Stimulated activated CD4-positive, alpha-beta T cell treated with anti-CD3 and anti-CD28 coated beads, Interleukin-15, amount 100 ng/mL, for 1 hour (primary cell): Measurements from ENCODE around the gene RAMP3.
"Not testable (repeated sequence)": the region's sequence is repeated elsewhere in the genome, so short reads cannot be mapped to it uniquely, and the experiment has no call there.

Experiments
- DNase-seq, 2 donors: peaks; one replicate each; pipeline ENCODE4 v3.0.0-alpha.2; 2020; ENCODE audit warnings: low read depth in 1 of 2, low spot score in 1 of 2

The RAMP3 gene

DNA sequence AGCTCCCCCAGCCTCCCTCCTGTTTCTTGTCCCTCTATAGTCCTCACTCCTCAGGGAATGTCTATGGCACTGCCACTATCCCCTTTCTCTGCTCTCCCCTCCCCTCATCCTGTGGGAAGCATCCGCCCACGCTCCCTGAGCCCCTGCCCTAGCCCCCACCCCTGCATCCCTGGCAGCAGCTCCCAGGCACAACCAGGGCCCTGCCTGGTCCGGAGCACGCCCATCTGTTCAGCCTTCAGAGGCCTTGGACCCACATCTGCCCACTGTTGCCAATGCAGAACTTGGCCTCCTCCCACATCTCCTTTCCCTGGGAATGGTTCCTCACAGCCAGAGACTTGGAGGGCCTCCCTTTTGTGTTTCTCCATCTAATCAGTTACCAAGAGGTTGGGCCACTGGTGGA lies 25.7 kb upstream of the RAMP3 start:
- DNase-seq, result no peak

DNA sequence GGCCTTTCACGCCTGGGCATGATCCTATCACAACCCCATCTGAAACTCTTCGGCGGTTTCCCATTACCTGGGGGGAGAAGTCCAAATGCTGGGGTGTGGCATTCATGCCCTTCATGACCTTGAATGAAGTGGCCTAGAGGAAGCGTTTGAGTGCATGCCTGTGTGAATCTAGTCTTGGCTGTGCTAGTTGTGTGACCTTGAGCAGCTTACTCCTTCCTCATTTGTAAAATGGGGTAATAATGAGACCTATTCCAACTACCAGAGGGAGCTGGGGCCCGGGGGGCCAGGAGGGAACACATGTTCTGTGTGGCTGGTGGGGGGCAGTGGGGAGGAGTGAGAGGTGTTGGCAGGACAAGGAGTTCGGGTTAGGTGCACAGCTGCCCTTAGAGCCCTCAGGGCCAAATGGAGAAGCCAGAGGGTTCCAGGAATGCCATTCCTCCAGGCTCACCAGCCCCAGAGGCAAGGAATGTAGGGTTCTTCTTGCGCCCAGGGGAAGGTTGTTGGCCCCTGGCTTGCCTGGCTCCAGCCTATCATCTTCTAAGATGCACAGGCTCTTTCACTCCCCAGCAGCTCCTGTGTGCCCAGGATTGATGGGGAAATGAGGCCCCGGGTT lies 24.8 kb upstream of the RAMP3 start:
- DNase-seq, result no peak

DNA sequence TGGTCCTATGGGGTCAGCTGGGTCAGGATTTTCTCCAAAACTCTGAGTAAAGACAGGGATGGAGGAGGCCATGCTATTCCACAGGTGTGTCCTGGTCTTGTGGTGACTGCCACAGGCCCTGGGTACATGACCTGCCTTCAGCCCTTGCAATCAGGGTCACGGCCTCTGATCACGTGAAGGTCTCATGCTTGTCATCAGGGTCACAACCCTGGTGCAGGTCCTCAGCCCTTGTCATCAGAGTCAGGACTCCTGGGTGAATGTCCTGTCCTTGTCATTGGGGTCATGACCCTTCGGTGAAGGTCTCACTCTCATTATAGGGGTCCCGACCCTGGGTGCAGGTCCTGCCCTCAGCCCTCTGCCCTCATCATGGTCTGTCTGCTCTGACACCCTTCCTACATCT lies 24.2 kb upstream of the RAMP3 start:
- DNase-seq, result no peak

DNA sequence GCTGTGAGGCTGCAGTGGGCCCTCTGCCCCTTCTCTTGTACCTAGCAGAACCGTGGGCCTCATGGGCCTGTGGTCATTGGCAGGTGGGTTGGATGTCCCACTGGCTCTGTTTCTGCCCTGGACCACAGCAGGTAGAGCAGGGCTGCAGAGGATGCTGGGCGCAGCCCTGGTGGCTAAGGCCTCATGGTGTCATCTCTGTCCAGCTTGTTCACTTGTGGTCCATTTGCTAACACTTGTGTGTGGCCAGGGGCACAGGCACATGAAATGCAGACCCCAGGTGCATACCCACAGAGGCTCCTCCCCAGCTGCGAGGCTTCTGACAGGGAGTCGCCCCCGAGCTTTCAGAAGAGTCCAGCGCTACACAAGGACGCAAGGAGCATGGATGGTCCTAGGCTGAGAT lies 23.7 kb upstream of the RAMP3 start:
- no peak for DNase-seq

DNA sequence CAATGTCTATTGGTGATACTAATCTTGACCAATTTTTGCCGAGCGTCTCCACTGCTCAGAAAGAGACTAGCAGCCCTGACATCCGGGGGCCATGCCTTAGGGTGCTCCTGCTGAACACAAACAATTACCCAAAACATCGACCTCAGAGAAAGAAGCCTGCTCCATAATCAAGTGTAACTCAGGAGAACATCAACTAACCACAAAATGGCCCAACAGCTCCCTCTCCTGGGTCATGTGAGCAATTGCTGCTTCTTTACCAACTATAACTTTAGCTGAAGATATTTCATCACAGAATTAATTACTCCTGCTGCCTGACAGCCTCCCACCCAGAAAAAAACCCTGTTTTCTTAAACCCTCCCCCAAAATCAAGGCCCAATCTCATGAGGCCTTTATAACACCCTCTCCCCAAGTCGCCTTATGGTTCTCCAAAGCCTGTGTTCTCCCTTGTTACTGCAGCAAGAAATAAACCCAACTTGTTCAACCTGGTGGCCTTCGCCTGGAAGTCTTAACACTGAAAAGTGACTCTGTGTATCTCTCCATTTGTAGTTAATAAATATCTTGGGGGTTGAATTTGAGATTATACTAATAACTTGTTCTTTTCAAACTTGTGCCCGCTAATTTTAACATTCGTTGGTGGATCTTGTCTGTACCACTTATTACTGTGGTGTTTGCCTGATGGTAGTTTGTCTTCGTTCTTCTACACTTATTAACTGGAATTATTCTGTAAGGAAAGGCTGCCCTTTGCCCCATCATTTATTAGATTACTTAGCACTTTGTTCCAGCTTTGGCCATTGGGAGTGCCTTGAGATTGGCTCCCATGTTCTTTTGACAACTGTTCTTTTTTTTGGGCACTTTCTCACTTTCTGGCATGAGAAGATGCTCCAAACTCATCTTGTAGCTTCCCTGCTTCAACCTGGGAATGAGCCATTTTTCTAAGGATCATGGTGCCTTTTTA lies 21.2 kb upstream of the RAMP3 start:
- DNase-seq, result peak; percentile 31 to 39

DNA sequence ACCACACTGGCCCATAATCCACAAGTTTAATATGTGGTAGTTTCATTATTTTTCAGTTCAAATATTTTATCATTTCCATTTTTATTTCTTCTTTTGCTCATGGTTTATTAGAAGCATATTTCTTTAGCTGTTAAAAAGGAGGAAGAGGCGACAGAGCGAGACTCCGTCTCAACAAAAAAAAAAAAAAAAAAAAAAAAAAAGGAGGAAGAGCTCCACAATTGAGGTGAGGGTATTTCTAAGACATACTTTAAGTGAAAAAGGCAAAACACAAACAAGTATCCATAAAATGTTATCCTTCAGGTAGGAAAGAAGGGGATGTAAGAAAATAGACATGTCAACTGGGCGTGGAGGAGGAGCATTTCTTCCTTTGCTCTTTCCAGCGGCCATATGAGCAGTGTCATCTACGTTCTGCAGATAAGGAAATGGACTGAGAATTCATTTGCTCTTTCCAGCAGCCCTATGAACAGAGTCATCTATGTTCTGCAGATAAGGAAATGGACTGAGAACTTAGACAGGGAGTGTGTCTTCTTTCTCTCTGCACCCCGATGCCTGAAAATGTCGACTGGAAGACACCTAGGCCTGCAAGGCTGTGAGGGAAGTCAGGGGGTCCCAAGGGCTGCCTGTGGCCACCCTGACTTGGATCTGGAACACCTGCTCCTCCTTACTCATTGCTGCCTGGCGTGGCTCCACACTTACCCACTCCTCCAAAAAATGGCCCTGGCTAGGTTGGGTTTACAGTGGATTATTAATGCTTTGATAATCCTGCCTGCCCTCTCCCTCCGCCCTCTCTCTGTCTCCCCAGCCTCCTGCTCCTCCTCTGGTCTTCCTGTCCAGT lies 18.9 kb upstream of the RAMP3 start:
- no peak for DNase-seq

DNA sequence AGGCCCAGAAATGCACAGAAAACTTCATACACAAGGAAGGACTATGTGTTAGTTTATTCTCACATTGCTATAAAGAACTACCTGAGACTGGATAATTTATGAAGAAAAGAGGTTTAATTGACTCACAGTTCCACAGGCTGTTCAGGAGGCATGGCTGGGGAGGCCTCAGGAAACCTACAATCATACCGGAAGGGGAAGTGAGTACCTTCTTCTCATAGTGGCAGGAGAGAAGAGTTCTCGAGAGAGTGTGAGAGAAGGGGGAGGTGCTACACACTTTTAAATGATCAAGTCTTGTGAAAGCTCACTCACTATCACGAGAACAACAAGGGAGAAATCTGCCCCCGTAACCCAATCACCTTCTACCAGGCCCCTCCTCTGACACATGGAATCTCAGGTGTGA lies 16.8 kb upstream of the RAMP3 start:
- no peak for DNase-seq

DNA sequence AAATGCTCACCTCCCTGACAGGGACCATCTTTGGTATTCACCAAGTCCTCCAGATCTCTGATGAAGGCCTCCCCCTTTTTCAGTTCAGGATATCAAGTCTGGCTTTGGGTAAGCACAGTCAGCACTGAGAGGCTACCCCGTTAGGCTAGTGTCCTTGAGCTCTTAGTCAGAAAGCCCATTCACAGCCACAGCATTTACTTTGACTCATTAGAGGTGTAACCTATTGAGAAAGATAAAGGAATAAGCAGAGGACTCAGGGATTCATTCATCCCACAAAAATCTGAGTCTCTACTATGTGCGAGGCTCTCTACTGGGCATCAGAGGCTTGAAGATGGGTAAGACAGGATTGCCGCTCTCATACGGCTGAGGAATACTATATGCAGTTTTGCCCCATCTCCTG lies 14.0 kb upstream of the RAMP3 start:
- DNase-seq, result no peak

DNA sequence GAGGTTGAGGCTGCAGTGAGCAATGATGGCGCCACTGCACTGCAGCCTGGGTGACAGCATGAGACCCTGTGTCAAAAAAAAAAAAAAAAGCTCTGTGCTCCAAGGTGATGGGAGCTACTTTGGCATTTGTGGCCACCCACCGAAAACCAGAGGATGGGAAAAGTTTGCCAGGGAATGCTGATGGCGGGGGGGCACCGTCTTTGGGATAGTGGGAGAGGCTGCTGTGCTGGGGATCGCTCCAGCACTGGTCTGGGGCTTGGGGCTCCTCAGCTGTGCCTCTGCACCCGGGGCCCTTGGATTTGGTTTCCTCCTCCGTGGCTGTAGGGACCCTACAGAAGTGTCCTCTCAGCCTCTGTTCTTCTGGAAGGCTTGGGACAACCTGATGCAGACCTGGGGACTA lies 11.7 kb upstream of the RAMP3 start:
- no peak for DNase-seq

DNA sequence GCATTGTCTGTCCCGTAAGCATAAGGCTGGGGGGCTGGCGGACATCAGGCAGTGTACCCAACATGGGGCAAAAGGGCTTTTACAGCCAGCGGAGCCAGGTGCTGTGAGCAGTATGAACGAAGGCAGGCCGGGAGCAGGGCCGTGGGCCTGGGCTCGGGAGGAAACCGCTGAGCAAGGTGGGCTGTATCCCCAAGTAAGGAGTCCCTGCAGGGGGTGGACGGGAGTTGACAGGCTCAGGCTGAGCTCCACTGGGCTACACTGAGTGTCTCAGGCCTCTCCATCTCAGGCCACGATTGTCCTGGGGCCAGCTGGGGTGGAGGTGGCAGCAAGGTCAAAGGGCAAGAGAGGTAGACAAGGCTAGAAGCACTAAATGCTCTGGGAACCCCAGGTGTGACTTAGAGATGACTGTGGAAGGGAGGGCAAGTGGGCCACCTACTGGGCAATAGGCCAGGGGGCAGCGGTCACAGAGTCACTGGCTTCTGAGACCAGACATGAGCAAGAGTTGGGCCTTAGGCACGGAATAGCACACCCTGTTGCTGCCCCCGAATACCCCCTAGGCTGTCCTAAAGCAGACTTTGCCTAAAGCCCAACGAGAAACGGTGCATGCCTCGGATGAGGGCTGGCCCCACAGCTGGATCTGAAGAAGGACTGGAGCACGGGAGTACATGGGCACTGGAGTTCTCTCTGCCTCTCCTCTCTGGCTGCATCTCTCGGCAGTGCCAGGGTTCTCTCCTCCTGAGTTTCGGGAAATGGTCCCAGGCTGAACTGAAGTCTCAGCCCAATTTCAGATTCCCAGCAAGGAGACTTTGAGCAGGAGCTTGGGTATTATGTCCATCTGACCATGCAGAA lies 10.8 kb upstream of the RAMP3 start:
- no peak for DNase-seq

DNA sequence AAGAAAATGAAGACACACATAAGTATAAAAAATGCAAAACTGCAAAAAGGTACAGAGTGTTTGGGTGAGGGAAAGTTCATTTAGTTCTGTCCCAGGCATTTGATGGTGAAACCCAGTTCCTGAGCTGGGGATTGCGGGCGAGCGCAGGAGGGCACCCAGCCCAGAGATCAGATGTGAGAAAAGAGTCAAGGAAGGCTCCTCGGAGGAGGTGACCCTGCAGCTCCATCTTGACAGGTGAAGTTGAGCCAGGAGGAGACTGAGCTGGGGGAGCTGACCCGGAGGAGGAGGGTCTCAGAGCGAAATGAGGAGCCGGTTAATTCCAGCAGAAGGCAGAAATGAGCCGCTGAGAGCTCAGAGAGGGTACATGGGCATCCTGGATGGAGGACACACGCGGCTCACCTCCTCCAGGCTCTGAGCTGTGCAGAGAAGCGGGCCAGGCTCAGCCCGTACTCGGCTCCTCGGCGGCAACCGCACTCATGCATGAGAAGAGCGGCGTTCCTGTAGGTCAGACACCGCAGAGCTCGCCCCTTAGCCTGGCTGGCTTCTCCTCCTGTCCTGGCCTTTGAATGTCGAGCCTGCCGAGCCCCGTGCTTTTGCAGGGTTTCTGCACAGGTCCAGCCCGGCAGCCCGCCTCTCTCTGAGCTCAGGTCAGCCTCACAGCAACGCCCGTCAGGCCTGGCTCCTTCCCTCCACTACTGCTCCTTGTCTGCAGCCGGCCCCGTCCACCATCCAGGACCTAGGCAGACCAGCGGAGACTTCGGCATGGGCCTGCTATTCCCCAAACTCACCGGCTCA lies 9.5 kb upstream of the RAMP3 start:
- no peak for DNase-seq

DNA sequence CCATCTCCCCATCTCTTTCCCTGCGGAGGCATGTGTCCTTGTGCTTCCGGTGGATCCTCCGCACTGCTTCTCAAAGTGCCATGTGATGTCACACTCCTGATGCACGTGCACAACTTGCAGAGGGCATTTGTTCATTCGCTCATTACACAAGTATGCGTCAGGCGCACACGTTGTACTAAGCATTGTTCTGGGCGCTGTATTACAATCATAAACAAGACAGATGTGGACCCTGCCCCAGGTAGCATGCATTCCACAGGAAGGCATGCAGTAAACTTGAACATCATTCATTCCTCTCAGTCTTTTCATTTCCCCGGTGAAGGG lies 9.0 kb upstream of the RAMP3 start:
- no peak for DNase-seq

DNA sequence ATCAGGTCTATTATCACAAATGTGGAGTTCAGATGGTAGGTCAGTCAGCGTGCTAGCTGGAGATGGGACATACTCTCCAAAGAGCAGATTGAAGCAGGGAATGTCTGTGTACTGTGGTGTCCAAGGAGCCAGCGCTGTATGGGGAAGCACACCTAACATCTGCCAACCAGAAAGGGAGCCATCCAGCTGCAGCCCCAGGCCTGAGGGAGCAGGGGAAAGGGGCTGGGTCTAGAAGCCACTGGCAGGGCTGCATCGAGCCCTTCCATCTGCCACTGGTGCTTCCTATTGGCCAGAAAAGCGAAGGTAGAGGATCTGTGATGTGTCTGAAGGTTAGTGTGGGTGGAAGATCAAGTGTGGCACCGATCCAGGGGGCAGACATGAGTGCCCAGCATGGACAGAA lies 8.0 kb upstream of the RAMP3 start:
- no peak for DNase-seq

DNA sequence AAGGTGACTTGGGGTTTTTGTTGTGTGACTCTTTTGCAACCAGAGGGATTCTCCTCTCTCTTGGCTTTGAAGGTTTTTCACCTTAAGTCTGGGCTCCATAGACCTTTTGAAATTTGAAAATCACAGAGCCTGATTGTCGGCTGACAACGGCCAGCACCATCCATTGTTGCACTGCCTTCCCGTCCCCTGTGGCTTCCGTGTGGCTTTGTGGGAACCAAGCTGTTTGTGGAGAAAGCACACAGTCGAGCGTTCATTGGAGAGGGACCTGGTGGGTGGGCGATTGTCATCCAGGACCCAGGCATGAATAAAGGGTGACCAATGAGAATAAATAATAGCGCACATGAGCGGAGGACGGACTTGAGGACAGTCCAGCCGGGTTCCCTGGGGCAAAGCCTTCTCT lies 7.4 kb upstream of the RAMP3 start:
- DNase-seq, result no peak

DNA sequence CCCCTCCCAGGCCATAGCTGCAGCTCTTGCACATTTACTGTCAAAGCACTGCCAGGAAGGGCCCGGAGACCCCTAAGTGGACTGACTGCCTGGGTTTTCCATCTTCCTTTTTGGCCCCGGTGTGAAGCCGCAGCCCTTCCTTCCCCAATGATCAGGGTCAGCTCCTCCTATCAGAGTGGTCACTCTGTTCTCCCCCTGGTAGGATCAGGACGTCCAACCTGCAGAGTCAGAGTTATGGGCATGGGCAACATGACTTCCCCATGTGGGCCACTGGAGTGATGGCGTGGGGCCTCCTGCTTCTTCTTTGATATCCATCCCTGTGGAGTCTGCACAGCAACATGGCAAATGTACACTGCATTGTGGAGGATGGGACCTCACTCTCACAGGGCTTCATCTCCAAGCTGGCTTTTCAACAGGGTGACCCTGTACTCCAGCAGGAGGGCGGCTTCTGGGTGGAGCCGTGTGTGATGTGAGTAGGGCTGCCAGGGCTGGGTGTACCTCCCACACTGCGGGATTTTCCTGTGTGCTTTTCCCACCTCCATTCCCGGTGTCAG lies 6.4 kb upstream of the RAMP3 start:
- DNase-seq, result no peak

DNA sequence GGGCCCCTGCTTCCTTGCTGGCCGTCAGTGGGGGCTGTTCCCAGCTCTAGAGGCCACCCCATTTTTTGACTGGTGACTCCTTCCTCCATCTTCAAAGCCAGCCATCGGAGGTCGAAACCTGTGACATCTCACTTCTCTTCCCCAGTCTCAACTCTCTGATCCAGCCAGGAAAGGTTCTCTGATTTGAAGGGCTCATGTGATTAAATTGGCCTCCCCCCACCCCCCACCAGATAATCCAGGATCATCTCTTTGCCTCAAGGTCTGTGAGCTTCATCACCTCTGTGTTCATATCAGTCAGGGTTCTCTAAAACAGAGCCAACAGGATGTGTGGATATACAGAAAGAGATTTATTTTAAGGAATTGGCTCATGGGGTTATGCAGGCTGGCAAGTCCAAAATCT lies 5.6 kb upstream of the RAMP3 start:
- no peak for DNase-seq

DNA sequence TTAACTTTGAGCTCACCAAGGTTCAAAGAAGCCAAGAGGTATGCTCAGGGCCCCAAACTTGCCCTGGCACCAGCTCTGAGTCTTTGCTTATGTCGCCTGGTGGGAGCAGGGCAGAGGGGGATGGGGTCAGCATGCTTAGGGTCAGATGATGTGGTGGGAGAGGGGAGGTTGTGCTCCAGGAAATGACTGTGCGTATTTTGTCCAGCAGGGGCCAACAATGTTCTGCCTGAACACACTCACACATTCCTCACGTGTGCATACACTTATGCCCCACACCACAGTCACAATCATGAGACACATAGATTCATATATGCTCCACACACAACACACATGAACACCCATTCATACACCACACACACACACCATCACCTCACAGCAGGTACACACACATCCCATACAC lies 4.4 kb upstream of the RAMP3 start:
- no peak for DNase-seq

DNA sequence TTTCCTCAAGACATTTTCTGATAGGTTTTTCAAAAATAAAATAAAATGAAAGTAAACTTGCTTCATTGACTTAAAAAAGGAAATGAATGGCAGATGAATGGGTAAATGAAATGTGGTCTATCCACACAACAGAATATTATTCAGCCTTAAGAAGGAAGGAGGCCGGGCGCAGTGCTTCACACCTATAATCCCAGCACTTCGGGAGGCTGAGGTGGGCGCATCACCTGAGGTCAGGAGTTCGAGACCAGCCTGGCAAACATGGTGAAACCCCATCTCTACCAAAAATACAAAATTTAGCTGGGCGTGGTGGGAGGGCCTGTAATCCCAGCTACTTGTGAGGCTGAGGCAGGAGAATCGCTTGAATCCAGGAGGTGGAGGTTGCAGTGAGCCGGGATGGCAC lies 3.7 kb upstream of the RAMP3 start:
- DNase-seq, result not testable (repeated sequence)

DNA sequence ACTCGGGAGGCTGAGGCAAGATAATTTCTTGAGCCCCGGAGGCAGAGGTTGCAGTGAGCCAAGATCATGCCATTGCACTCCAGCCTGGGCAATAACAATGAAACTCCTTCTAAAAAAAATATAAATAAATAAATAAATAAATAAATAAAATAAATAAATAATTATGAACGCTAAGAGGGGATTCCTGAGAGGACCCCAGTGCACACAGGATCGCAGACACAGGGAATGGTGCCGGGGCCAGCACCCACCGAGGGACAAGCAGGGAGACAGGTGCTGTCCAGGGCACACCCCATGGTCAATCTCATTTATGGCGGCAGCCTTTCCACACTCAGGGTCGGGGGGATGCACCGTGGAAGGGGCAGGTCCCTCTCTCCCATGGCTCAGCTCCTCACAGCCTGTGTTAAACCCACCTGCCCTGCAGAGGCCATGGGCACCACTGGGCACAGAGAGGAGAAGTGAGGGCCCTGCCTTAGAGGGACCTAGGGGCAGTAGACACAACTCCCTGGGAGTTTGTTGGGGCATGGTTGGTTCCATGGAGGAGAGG lies 2.2 kb upstream of the RAMP3 start:
- DNase-seq, result no peak

DNA sequence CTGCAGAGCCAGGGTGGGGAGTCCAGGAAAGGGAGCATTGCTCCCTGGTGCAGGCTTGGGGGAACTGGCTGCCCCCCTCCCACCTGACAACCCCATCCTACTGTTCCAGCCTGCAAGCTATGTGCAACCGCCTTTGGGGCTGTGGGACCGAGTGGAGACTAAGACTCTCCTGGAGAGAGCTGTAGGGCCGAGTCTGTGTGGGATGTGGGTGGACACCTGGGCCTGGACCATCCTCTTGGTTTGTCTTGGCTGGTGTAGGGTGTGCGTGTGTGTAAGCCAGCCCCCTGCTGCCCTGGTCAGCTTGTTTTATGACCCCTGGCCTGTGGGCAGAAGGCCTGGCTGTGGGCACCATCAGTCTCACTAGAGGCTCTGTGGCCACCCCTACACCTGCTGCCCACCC lies 1.6 kb upstream of the RAMP3 start:
- no peak for DNase-seq
